NT2/D1 (cell line): Measurements from ENCODE around the gene RPL37.

Experiments
- DNase-seq: peaks from one replicate; pipeline ENCODE4 v3.0.0-alpha.2; 2011; ENCODE audit warnings: low read depth, low spot score
- H3K27me3 ChIP-seq: 2 replicates; pipeline ENCODE4 v1.6.0; 2011; ENCODE audit warnings: mild to moderate bottlenecking; ENCODE audit not compliant: insufficient read length, insufficient read depth
- H3K36me3 ChIP-seq: 2 replicates; pipeline ENCODE4 v1.6.1; 2011; ENCODE audit warnings: mild to moderate bottlenecking, low read length, mixed read lengths; ENCODE audit not compliant: insufficient read depth, insufficient read length
- H3K4me1 ChIP-seq: 2 replicates; pipeline ENCODE4 v1.5.1; 2011; ENCODE audit not compliant: insufficient read depth, insufficient read length
- H3K4me3 ChIP-seq: 2 replicates; pipeline ENCODE4 v1.5.1; 2011; ENCODE audit warnings: low read depth; ENCODE audit not compliant: insufficient read length
- H3K9ac ChIP-seq: 2 replicates; pipeline ENCODE4 v1.6.0; 2011; ENCODE audit warnings: low read depth; ENCODE audit not compliant: insufficient read length
- H3K9me3 ChIP-seq: 2 replicates; pipeline ENCODE4 v1.5.1; 2011; ENCODE audit warnings: mild to moderate bottlenecking, low read length; ENCODE audit not compliant: insufficient read depth
- SUZ12 ChIP-seq: IDR thresholded peaks from 2 replicates; pipeline ENCODE4 v1.6.1; 2011; ENCODE audit not compliant: insufficient read length, insufficient read depth; ENCODE audit errors: extremely low read depth
- YY1 ChIP-seq: IDR thresholded peaks from 2 replicates; pipeline ENCODE4 v1.6.1; 2011; ENCODE audit not compliant: insufficient read length, insufficient read depth
- ZNF274 ChIP-seq: IDR thresholded peaks from 2 replicates; pipeline ENCODE4 v1.6.1; 2011; ENCODE audit warnings: mild to moderate bottlenecking, low read depth, low read length

The RPL37 gene

DNA sequence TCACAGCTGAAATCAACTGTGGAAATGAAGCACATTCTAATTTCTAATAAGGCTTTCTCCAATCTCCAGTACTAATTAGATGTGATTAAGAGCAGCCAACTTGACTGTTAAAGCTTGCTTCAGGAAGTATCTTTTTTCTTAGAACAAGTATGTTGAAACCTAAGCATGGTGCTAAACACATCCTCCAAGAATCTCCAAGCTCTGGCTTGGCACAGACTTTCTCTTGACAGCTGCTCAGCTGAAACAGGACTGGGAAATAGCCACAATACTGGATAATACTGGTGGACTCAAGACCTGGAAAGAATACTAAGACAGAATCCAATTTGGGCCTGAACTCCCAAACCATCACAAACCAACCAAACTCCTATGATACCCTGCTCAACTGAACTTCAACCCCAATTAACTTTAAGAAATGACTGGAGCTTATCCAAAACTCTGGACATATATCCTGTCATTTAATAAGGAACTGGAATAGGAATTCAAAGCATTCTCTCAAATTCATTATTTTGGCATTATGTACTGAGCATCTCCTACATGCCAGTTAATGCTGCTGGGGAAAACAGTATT, 53.1 kb downstream of the RPL37 start:
- H3K9ac ChIP-seq = no peak overlapping the region
- no peak for DNase-seq
- TF ChIP-seq ZNF274 (no peak), YY1 (no peak), SUZ12 (no peak)
- no peaks in the 10 kb centered on the region for H3K9me3 ChIP-seq
- H3K36me3 ChIP-seq = peaks cover 2% of the 10 kb centered on the region
- H3K4me3 ChIP-seq = no peak overlapping the region
- no peaks in the 10 kb centered on the region for H3K27me3 ChIP-seq
- no peaks in the 10 kb centered on the region for H3K4me1 ChIP-seq

DNA sequence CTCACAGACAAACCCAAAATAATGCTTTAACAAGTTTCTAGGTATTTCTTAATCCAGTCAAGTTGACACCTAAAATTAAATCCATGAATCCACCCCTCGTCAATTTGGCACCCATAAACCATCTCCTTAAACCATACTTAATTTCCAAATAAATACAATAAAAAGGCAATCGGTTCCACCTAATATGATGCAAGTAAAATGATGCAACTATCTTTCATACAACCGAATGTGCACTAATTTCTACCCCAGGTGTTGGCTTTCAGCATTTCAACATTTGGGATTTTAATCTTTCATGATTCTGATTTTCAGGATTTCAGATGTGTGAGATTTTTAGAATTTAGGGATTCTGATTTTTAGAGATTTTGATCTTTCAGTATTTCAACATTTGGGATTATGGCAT, 54.2 kb downstream of the RPL37 start:
- no peaks in the 10 kb centered on the region for H3K9me3 ChIP-seq
- H3K4me1 ChIP-seq = no peaks in the 10 kb centered on the region
- TF ChIP-seq ZNF274 (no peak), YY1 (no peak), SUZ12 (no peak)
- H3K36me3 ChIP-seq = peaks cover 5% of the 10 kb centered on the region
- no peaks in the 10 kb centered on the region for H3K27me3 ChIP-seq
- DNase-seq = no peak
- H3K9ac ChIP-seq = no peak overlapping the region
- H3K4me3 ChIP-seq = no peak overlapping the region

DNA sequence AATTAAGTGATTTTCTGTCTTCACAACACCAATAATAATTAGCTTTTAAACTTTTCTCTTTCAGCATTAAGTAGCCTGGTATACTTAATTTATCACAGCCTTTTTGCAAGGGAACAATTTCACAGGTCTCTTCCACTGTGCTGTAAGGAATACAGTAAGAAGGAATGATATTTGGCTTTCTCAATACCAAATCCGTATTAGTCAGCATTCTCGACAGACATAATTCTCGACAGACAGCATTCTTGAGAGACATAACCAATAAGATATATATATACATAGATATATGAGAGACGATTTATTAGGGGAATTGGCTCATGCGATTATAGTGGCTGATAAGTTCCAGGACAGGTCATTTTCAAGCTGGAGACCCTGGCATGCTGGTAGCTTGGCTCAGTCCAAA, 54.8 kb downstream of the RPL37 start:
- H3K27me3 ChIP-seq = no peaks in the 10 kb centered on the region
- no peak for DNase-seq
- no peaks in the 10 kb centered on the region for H3K4me1 ChIP-seq
- no peaks in the 10 kb centered on the region for H3K9me3 ChIP-seq
- TF ChIP-seq ZNF274 (no peak), YY1 (no peak), SUZ12 (no peak)
- H3K9ac ChIP-seq = no peak overlapping the region
- peaks cover 11% of the 10 kb centered on the region for H3K36me3 ChIP-seq
- H3K4me3 ChIP-seq = no peak overlapping the region

DNA sequence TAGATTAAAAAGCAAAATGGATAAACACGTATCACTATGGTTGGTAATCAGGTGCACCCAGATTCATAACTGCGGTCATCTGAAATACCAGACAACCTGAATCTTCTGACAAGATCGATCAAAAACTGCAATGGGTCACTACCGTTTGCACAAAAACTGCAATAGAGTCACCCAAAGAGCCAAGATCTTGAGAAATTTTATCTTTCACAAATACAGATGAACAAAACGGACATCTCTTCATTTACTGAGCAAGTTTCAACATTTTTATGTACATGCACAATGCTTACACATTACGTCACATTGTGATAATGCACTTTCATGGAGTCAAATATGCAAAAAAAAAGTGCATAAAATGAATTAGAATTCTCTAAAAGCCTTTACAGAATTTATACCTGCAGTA, 55.5 kb downstream of the RPL37 start:
- TF ChIP-seq YY1 (no peak), ZNF274 (no peak), SUZ12 (no peak)
- no peaks in the 10 kb centered on the region for H3K4me1 ChIP-seq
- DNase-seq = no peak
- H3K27me3 ChIP-seq = no peaks in the 10 kb centered on the region
- H3K36me3 ChIP-seq = peaks cover 17% of the 10 kb centered on the region
- H3K9me3 ChIP-seq = no peaks in the 10 kb centered on the region
- no peak overlapping the region for H3K9ac ChIP-seq
- no peak overlapping the region for H3K4me3 ChIP-seq

DNA sequence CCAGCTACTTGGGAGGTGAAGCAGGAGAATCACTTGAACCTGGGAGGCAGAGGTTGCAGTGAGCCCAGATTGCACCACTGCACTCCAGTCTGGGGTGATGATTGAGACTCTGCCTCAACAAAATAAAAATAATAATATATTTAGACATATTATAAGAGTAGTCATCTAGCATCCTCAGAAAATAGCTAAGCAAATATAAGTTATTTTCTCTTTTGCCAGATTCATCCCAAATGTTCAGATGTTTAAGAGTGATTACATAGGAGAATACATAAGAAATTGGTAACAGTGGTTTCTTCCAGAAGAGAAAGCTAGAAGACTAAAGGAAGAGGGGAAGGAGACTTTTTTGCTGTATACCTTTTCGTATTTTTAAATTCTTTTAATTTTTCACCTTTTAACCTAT, 56.9 kb downstream of the RPL37 start:
- Histone ChIP-seq H3K36me3 (peaks cover 28% of the 10 kb centered on the region), H3K9ac (no peak overlapping the region), H3K4me3 (no peak overlapping the region), H3K4me1 (no peaks in the 10 kb centered on the region), H3K27me3 (no peaks in the 10 kb centered on the region), H3K9me3 (no peaks in the 10 kb centered on the region)
- no peak for DNase-seq
- TF ChIP-seq ZNF274 (no peak), YY1 (no peak), SUZ12 (no peak)

DNA sequence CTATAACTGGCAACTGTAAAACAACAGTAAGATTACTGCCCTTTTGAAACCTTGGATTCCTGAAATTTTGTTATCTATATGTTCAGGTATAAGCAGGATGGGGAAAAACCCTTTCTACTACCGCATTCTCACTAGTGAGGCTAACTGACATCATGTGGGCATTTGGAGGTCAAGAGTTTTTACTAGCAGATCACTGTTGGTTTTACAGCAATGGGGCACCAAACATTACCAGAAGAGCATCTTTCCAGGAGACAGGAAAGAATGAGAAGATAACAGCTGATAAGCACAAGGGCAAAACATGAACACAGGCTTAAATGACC, 58.4 kb downstream of the RPL37 start:
- H3K4me1 ChIP-seq = no peaks in the 10 kb centered on the region
- no peak overlapping the region for H3K9ac ChIP-seq
- peaks cover 34% of the 10 kb centered on the region for H3K36me3 ChIP-seq
- no peak overlapping the region for H3K4me3 ChIP-seq
- no peak for DNase-seq
- H3K27me3 ChIP-seq = no peaks in the 10 kb centered on the region
- TF ChIP-seq YY1 = no peak
- H3K9me3 ChIP-seq = no peaks in the 10 kb centered on the region

DNA sequence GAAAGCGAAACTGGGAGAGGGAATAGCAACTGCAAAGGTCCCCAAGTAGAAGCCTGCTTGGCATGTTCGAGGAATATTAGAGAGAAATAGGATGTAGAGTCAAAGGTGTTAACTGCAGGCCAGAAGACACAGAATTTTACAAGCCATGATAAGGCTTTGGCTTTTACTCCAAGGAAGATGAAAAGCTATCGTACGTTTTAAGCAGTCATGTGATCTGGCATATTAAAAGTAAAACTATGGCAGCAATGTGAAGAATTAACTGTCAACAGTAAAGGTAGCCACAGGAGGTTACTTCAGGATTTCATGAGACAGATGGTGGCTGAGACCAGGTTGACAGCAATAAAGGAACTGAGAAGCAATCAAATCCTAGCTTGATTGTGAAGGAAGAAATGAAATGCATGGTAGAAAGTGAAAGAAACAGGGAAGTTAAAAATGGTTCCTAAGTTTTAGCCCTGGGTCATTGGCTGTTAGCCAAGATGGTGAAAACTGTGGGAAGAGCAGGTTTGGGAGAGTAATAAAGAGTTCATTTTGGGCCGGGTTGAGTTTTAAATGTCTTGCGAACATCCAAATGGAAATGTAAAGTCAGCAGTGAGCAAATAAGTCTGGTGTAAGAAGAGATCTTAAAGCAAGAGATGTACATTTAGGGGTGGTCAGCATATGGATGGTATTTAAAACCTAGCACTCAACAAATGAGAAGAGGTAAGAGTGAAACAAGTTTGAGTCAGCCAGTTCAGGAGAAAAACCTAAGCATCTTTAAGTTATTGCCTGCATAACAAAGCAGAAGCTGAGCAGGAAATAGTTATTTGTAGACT, 59.0 kb downstream of the RPL37 start:
- Histone ChIP-seq H3K27me3 (no peaks in the 10 kb centered on the region), H3K9me3 (no peaks in the 10 kb centered on the region), H3K4me3 (no peak overlapping the region), H3K9ac (no peak overlapping the region), H3K4me1 (no peaks in the 10 kb centered on the region), H3K36me3 (peaks cover 39% of the 10 kb centered on the region)
- no peak for DNase-seq
- no peak for TF ChIP-seq ZNF274
- TF ChIP-seq SUZ12 = no peak
- no peak for TF ChIP-seq YY1
